ENCODE results near the gene SLC39A10.

- no peak for TF ChIP-seq POLR2A (IDR thresholded peaks at IDR 0.05)
- no peak for TF ChIP-seq CTCF (IDR thresholded peaks at IDR 0.05)
- TF ChIP-seq POLR2AphosphoS5 (IDR thresholded peaks at IDR 0.05): no peak
Measured at GRCh38 chr2:195687320-195688086, 30.5 kb downstream of the SLC39A10 start.
